Activated CD4-positive, CD25-positive, alpha-beta regulatory T cell (primary cell): ENCODE results near the gene RAB11B.
A peak's percentile ranks its signal among the peaks of the same experiment; 100 is the strongest.
"Not testable (repeated sequence)": the region's sequence is repeated elsewhere in the genome, so short reads cannot be mapped to it uniquely, and the experiment has no call there.

ENCODE experiments used
- DNase-seq, 4 experiments: peaks; one replicate each; lab custom pipeline; 2025; lab: John Stamatoyannopoulos, UW

Gene RAB11B

GRCh38 chr19:8370176-8371010 lies 19.8 kb upstream of the RAB11B start:
- DNase-seq = no peak

DNA sequence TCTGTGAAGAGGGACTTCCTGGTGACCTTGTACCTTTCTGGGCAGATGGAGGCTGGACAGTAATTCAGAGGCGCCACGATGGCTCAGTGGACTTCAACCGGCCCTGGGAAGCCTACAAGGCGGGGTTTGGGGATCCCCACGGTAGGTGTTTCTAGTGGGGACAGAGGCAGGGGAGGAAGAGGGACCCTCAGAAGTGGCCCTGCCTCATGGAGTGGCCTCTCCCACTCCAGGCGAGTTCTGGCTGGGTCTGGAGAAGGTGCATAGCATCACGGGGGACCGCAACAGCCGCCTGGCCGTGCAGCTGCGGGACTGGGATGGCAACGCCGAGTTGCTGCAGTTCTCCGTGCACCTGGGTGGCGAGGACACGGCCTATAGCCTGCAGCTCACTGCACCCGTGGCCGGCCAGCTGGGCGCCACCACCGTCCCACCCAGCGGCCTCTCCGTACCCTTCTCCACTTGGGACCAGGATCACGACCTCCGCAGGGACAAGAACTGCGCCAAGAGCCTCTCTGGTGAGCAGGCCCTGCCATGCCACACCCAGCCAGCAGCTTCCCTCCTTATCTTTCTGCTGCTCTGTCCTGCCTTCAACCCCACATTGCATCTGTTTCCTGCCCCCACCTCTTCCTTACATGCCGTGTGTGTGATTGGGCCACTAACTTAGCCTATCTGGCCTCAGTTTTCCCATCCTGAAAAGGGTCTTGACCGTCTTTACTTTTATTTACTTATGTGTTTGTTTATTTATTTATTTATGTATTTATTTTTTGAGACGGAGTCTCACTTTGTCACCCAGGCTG lies 19.0 kb upstream of the RAB11B start:
- DNase-seq = no peak

- DNase-seq = no peak
Observed at GRCh38 chr19:8373867-8374813, 16.0 kb upstream of the RAB11B start.

DNA sequence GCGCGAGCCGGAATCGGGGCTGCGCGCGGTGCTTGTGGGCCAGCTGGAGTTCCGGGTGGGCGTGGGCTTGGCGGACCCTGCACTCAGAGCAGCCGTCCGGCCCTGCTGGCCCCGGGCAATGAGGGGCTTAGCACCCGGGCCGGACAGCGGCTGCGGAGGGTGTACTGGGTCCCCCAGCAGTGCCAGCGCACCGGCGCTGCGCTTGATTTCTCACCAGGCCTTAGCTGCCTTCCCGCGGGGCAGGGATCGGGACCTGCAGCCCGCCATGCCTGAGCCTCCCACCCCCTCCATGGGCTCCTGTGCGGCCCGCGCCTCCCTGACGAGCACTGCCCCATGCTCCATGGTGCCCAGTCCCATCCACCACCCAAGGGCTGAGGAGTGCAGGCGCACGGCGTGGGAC lies 14.4 kb upstream of the RAB11B start:
- not testable (repeated sequence) for DNase-seq

GRCh38 chr19:8376373-8376974 lies 13.7 kb upstream of the RAB11B start:
- not testable (repeated sequence) for DNase-seq

DNA sequence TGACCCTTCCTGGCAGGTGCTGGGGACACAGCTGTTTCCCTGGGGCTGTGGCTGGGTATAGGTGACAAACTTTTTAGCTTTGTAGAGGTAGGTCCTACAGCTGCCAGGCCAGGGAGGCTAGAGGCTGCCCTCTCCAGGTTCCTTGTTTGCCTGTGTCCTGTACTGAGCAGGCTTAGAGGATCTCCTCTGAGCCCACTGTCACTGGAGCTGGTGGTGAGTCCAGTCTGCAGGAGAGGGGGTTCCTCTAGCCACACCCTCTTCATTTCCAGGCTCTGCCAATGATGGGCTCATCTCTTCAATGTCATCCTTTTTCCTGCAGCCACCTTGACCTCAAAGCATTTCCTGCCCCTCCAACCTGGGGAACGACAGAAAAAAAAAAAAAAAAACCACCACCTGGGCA lies 12.6 kb upstream of the RAB11B start:
- DNase-seq = no peak

GRCh38 chr19:8379156-8379891 lies 10.8 kb upstream of the RAB11B start:
- DNase-seq = not testable (repeated sequence)

GRCh38 chr19:8384569-8384968 lies 5.6 kb upstream of the RAB11B start:
- not testable (repeated sequence) for DNase-seq

DNA sequence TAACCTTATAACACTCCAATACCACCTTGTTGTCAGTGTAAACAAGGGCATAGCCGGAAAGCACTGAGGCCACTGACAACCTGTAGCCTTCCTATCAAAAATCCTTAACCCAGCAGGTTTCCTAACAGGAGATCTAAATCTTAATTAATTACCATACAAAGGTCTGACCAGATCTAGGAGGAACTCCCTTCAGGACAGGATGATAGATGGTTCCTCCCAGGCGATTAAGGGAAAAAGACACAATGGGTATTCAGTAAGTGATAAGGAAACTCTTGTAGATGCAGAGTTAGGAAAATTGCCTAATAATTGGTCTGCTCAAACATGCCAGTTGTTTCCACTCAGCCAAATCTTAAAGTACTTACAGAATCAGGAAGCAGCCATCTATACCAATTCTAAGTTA lies 5.1 kb upstream of the RAB11B start:
- not testable (repeated sequence) for DNase-seq

GRCh38 chr19:8385566-8385965 lies 4.6 kb upstream of the RAB11B start:
- not testable (repeated sequence) for DNase-seq

GRCh38 chr19:8386419-8386818 lies 3.7 kb upstream of the RAB11B start:
- DNase-seq = not testable (repeated sequence)

- no peak for DNase-seq
Observed at GRCh38 chr19:8386990-8387389, 3.2 kb upstream of the RAB11B start.

- no peak for DNase-seq
Observed at GRCh38 chr19:8387688-8388611, 2.2 kb upstream of the RAB11B start.

- DNase-seq = no peak
Observed at GRCh38 chr19:8388612-8388958, 1.6 kb upstream of the RAB11B start.

DNA sequence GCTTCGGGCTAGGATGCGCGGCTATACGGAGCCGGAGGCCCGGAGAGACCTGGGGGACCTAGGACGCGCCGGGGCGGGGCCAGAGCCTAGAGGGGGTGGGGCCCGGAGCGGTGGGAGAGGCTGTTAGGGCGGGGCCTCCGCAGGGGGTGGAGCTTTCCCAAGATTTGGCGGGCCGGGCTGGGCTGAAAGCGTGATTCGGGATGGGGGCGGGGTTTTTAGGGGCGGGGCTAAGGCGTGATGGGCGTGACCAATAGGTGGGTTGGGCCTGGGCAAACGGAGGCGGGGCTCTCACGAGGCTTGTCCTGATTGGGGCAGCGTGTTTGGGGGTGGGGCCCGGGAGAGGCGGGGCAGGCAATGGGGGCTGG lies 439 bp downstream of the RAB11B start:
- DNase-seq = peak; percentile 72 to 89 (median 78)

DNA sequence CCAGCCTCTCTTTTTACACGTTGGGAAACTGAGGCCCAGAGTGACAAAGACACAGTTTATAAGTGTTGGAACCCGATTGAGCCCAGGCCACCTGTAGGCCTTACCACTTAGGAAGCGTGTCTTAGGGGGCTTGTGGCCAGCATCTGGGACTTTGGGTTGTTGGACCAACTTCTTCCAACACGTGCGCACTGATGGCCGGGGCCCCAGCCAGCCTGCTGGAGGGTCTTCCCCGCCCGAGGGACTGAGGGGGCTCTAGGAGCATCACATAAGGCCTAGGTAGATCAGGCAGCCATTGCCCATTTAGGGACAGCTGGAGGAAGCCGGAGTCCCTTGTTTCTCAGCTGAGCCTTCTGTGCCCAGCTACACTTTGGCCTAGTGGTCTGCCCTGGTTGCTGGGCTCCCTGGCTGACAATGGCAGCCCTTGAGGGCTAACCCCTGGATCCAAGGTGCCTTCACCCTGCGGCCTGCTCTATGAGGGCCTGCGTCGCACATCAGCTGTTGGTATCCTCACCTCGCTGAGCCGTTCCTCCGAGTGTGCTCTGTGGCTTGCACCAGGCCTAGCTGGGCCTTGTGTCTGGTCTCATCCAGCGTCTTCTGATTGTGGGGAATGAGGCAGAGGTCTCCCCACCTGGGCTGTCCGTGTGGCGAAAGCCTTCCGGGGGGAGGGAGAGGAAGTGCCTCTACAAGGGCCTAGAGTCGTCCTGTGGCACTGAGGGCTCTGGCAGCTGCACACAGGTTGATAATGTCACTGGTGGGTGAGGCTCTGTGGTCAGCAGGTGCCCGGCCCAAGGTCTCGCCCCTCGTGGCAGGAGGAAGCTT lies 1.2 kb downstream of the RAB11B start:
- DNase-seq = no peak

- DNase-seq = no peak
Observed at GRCh38 chr19:8392017-8392591, 1.9 kb downstream of the RAB11B start.

GRCh38 chr19:8393192-8393870 lies 3.2 kb downstream of the RAB11B start:
- no peak for DNase-seq
